ENCODE data around the gene SP6. TPM values are rescaled to one million over a fixed set of nuclear protein-coding genes. Genes with fewer than 3 reads are reported as not detected.

The SP6 gene
- total and polyA plus RNA-seq, 2 of the 8 experiments (the other 6 are each of a cell fraction or from before 2014, with no cell fraction given), result 1.2 to 1.5 TPM

GRCh38 chr17:47813077-47813476 lies 37.9 kb downstream of the SP6 start:
- Histone ChIP-seq H3K4ac (replicated peaks; ENCODE audit: insufficient read length, low read depth, low read length) (no peak overlapping the region), H2BK120ac (replicated peaks; ENCODE audit: low read depth, low read length) (no peak overlapping the region), H2AFZ (ENCODE audit: low read length) (no peak overlapping the region), H3K27ac (ENCODE audit: low read depth, low read length) (no peak overlapping the region), H3K27me3 (replicated peaks in 1 of 4; ENCODE audit: control insufficient read depth in 3 of 4, extremely low read depth in 1 of 4, insufficient read depth in 3 of 4, low read length in 3 of 4) (no peaks in the 10 kb centered on the region), H3K18ac (ENCODE audit: extremely low read depth, low read length) (no peak overlapping the region), H4K20me1 (replicated peaks in 1 of 2; ENCODE audit: control insufficient read depth in 1 of 2, insufficient read depth in 2 of 2, low read length in 2 of 2) (peaks cover 0 to 3% of the 10 kb centered on the region in 2 experiments), H3K23ac (ENCODE audit: insufficient read length) (no peak overlapping the region), H2BK12ac (ENCODE audit: low read depth, low read length) (no peak overlapping the region), H3K9me3 (ENCODE audit: insufficient read depth in 2 of 2, low read depth in 1 of 2, low read length in 1 of 2) (no peaks in the 10 kb centered on the region), H3K4me3 (ENCODE audit: extremely low read depth in 1 of 4, insufficient read depth in 2 of 4, low read depth in 3 of 4, low read length in 4 of 4) (no peak overlapping the region), H3K4me2 (ENCODE audit: insufficient read depth in 1 of 2, low read depth in 2 of 2, low read length in 2 of 2) (no peak overlapping the region), H2BK15ac (ENCODE audit: low read length) (no peak overlapping the region), H3K36me3 (ENCODE audit: control insufficient read depth in 2 of 4, insufficient read depth in 4 of 4, low read length in 3 of 4) (peaks cover 0 to 2% (median 0%) of the 10 kb centered on the region in 4 experiments; a peak in 1 of 8 replicates), H2BK5ac (ENCODE audit: low read depth, low read length) (no peak overlapping the region), H3K14ac (ENCODE audit: insufficient read length) (no peak overlapping the region), H3K79me1 (ENCODE audit: low read depth, low read length) (no peaks in the 10 kb centered on the region; the same call in none of the 2 replicates), H4K5ac (ENCODE audit: insufficient read length, low read depth, low read length) (no peak overlapping the region), H4K8ac (ENCODE audit: extremely low read depth, insufficient read depth, low read length) (no peak overlapping the region), H3K4me1 (replicated peaks in 1 of 4; ENCODE audit: control insufficient read depth in 3 of 4, insufficient read depth in 4 of 4, low read length in 3 of 4) (no peaks in the 10 kb centered on the region; a peak in 1 of 7 replicates), H3K79me2 (ENCODE audit: control insufficient read depth in 1 of 2, insufficient read depth in 2 of 2, low read length in 2 of 2) (no peaks in the 10 kb centered on the region), H3K56ac (replicated peaks; ENCODE audit: insufficient read length, low read depth, low read length) (no peak overlapping the region), H2BK20ac (ENCODE audit: low read length) (no peak overlapping the region), H2AK5ac (ENCODE audit: low read depth, low read length) (no peak overlapping the region), H4K91ac (replicated peaks; ENCODE audit: insufficient read length, low read length) (no peak overlapping the region), H3K9ac (replicated peaks in 1 of 4; ENCODE audit: extremely low read depth in 1 of 4, low read depth in 3 of 4, low read length in 3 of 4) (no peak overlapping the region), H3K23me2 (ENCODE audit: low read depth, low read length) (no peaks in the 10 kb centered on the region)
- TF ChIP-seq CEBPB (IDR thresholded peaks at IDR 0.05; ENCODE audit: low read depth, low read length), result no peak
- ChIA-PET POLR2A (ENCODE audit: partially characterized antibody) (no interaction called here), CTCF (ENCODE audit: partially characterized antibody) (interaction anchor here (1.4 to 1.8 kb wide), 2 partner anchors 9 to 71 kb away, joined by 3 to 5 read pairs; partner anchors contain the start of gene OSBPL7)
- no peak for FAIRE-seq
- DNase-seq (ENCODE audit: low read depth in 1 of 2, low spot score in 2 of 2), result no peak
- 89% methylated on average over 14 of the region's 14 CpGs; no CpG with 5 or more reads in 1 of the 2 experiments for WGBS, 2 experiments (ENCODE audit: extremely low coverage in 1 of 2, insufficient coverage in 1 of 2, insufficient read length in 1 of 2, insufficient replicate concordance in 2 of 2, low coverage in 1 of 2, low lambda C conversion rate in 2 of 2, missing lambda C conversion rate in 1 of 2)

Measured in H1 (cell line).